HG03432 (cell line): ENCODE measurements around the gene TFDP1.
"Not testable (repeated sequence)": the region's sequence is repeated elsewhere in the genome, so short reads cannot be mapped to it uniquely, and the experiment has no call there.

Experiments used
- ATAC-seq: cut with Tn5 transposase; IDR thresholded peaks from one replicate; pipeline ENCODE4 v1.9.1; 2021; ENCODE audit warnings: mild to moderate bottlenecking, moderate library complexity; ENCODE audit not compliant: unreplicated experiment

TFDP1 gene

GRCh38 chr13:113613789-113614379 is 29.3 kb downstream of the TFDP1 start:
- ATAC-seq, result no peak

GRCh38 chr13:113616281-113616906 is 31.8 kb downstream of the TFDP1 start:
- ATAC-seq, result no peak

DNA sequence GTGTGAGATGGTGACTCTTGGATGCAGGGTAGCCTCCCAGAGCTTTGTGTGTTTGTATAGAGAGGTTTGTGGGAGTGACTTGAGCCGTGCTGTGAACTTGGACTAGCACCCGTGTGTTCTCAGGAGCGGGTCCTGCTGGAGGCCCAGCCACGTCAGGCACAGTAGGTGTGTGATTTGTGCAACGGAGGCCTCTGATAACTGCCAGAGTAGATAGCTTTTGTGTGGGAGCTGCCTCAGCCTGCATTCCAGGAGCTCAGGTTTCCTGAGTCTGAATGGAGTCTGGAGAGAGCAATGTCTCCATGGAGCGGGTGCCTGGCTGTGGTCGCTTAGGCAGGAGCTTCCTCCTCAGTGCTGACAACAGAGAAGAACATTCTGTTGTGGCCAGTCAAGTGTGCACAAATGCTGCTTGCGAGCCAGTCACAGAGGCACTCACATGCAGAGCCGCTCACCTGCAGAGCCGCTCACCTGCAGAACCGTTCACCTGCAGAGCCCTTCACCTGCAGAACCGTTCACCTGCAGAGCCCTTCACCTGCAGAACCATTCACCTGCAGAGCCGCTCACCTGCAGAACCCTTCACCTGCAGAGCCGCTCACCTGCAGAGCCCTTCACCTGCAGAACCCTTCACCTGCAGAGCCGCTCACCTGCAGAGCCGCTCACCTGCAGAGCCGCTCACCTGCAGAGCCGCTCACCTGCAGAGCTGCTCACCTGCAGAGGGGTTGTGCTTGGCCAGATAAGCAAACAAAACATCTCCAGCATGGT is 32.6 kb downstream of the TFDP1 start:
- no peak for ATAC-seq

- no peak for ATAC-seq
Observed at GRCh38 chr13:113617961-113618360, 33.4 kb downstream of the TFDP1 start.

DNA sequence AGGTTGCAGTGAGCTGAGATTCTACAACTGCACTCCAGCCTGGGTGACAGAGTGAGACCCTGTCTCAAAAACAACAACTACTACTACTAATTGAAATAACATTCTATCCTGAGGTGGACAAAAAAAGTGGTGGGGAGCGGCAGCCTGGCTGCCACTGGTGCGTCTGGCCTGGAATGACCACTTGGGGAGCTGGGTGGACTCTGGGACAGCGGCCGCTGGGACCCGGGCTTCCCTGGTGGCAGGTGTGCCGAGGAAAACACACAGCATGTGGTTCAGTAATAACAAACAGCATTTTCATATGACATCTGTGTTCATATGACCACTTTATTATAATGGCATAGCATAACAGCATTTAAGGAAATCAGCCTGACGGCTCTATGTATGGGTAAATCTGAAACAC is 33.9 kb downstream of the TFDP1 start:
- ATAC-seq, result no peak

- no peak for ATAC-seq
Observed at GRCh38 chr13:113620036-113620796, 35.7 kb downstream of the TFDP1 start.

GRCh38 chr13:113621046-113621445 is 36.5 kb downstream of the TFDP1 start:
- ATAC-seq, result no peak

DNA sequence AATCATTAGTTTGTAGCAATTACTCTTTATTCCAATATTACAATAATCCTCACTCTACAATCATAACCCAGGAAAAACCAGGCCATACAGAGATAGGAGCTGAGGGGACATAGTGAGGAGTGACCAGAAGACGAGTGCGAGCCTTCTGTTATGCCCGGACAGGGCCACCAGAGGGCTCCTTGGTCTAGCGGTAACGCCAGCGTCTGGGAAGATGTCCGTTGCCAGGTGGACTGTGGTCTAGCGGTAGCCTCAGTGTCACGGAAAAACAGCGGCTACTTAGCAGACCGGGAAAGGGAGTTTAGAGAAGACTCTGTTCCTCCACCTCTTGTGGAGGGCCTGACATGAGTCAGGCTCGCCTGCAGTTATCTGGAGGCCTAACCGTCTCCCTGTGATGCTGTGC is 36.9 kb downstream of the TFDP1 start:
- not testable (repeated sequence) for ATAC-seq

GRCh38 chr13:113621986-113622550 is 37.5 kb downstream of the TFDP1 start:
- not testable (repeated sequence) for ATAC-seq

GRCh38 chr13:113622791-113623490 is 38.4 kb downstream of the TFDP1 start:
- ATAC-seq, result no peak

GRCh38 chr13:113623491-113624234 is 39.1 kb downstream of the TFDP1 start:
- ATAC-seq, result no peak

DNA sequence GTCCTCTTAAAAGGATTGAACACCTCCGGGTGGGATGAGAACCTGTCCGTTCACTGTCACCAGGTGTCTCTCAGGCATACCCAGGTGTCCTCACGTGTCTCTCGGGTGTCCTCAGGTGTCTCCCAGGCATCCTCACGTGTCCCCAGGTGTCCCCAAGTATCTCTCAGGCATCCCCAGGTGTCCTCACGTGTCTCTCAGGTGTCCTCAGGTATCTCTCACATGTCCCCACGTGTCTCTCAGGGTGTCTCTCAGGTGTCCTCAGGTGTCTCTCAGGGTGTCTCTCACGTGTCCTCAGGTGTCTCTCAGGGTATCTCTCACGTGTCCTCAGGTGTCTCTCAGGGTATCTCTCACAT is 39.7 kb downstream of the TFDP1 start:
- no peak for ATAC-seq

- ATAC-seq, result not testable (repeated sequence)
Observed at GRCh38 chr13:113624640-113625304, 40.2 kb downstream of the TFDP1 start.

- no peak for ATAC-seq
Observed at GRCh38 chr13:113625965-113626721, 41.6 kb downstream of the TFDP1 start.

- ATAC-seq, result no peak
Observed at GRCh38 chr13:113627136-113627535, 42.6 kb downstream of the TFDP1 start.

GRCh38 chr13:113628291-113629270 is 44.0 kb downstream of the TFDP1 start:
- ATAC-seq, result no peak

DNA sequence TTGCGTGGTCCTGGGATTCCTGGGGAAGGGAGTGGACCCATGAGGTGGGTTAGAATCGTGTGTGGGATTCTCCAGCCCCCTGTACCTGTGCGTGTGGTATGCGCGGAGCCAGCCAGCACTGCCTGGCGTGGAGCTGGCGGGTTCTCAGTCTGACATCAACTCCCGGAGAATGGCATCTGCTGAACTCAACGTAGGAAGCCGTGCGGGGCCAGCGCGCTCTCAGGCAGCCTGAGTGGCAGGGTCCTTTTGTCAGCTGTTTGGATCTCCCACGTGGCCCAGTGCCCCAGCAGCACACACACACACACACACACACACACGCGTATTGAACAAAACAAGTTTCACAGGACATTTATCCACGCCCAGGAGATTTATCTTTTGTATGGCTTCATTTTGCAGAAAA is 45.3 kb downstream of the TFDP1 start:
- ATAC-seq, result no peak
